ENCODE data around the gene WIPF2.
A peak's percentile ranks its signal among the peaks of the same experiment; 100 is the strongest.

Gene WIPF2

GRCh38 chr17:40312893-40313667 is 94.0 kb downstream of the WIPF2 start:
- H3K4me3 ChIP-seq (ENCODE audit: low read length) = no peak overlapping the region
- no peaks in the 10 kb centered on the region for H4K20me1 ChIP-seq (ENCODE audit: insufficient read depth, low read length)
- peaks cover 62% of the 10 kb centered on the region for H3K4me1 ChIP-seq (ENCODE audit: low read length)
- peaks cover under 1% of the 10 kb centered on the region; the same call in 1 of the 2 replicates for H3K79me2 ChIP-seq (ENCODE audit: low read length)
- no peaks in the 10 kb centered on the region for H3K27me3 ChIP-seq (ENCODE audit: low read depth, low read length)
- H3K9ac ChIP-seq (ENCODE audit: low read length) = no peak overlapping the region
- H3K4me2 ChIP-seq (ENCODE audit: low read length) = no peak overlapping the region
- no peak overlapping the region for H2AFZ ChIP-seq (ENCODE audit: low read depth, low read length)
- TF ChIP-seq CTCF (IDR thresholded peaks at IDR 0.05; ENCODE audit: low read depth, low read length) (no peak), EZH2phosphoT487 (IDR thresholded peaks at IDR 0.05; ENCODE audit: low read depth) (no peak)
- H3K9me3 ChIP-seq (ENCODE audit: insufficient read depth, low read length) = no peaks in the 10 kb centered on the region
- no peaks in the 10 kb centered on the region for H3K36me3 ChIP-seq (replicated peaks; ENCODE audit: low read depth, low read length)
- H3K27ac ChIP-seq (ENCODE audit: low read length) = no peak overlapping the region

DNA sequence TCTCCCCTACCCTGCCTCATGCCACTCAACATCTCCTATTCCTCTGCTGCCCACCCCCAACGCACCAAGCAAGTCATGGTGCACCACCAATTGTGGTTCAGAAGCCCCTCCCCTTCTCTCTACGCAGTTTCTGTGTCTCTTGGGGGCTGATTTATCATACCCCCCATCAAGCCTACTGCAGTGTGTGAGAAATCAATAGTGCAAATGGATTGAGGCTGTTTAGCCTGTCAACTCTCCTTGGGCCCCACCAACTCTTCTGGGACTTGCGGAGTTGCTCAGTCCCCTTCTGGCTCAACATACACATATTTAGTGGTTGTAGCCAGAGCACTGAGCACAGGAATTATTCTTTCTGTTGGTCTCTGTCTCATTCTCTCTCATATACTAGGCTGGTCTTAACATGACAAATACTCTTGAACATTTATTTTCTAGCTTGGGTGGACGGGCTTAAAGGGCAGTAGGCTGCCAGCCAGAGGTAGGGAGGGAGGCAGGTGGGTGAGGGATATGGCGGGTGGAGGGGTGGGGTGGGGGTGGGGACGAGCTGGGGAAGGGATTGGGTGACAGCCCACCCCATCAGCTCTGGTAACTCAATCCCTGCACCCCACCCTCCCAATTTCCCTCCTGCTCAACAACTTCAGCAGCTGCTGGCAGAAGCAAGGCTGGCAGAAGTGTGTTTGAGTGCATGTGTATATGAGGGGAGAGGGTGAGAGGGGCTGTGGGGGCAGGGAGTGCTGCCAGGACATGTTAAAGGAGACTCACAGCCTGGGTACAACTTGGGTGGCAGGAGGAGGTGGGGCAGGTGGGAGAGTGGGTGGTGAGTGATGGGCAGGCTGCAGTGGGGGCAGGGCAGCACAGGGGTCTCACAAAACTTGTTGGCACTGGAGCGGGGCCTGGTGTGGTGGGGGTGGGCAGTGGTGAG is 94.8 kb downstream of the WIPF2 start:
- Histone ChIP-seq H4K20me1 (ENCODE audit: insufficient read depth, low read length) (peaks cover 1% of the 10 kb centered on the region; the same call in 1 of the 2 replicates), H3K4me2 (ENCODE audit: low read length) (peak overlapping the region; percentile 29; the same call in 1 of the 2 replicates), H3K4me1 (ENCODE audit: low read length) (peaks cover 57% of the 10 kb centered on the region), H3K9me3 (ENCODE audit: insufficient read depth, low read length) (no peaks in the 10 kb centered on the region), H3K79me2 (ENCODE audit: low read length) (peaks cover 9% of the 10 kb centered on the region), H3K27me3 (ENCODE audit: low read depth, low read length) (no peaks in the 10 kb centered on the region), H3K27ac (ENCODE audit: low read length) (no peak overlapping the region), H2AFZ (ENCODE audit: low read depth, low read length) (no peak overlapping the region), H3K36me3 (replicated peaks; ENCODE audit: low read depth, low read length) (no peaks in the 10 kb centered on the region), H3K9ac (ENCODE audit: low read length) (no peak overlapping the region), H3K4me3 (ENCODE audit: low read length) (no peak overlapping the region)
- no peak for TF ChIP-seq EZH2phosphoT487 (IDR thresholded peaks at IDR 0.05; ENCODE audit: low read depth)
- TF ChIP-seq CTCF (IDR thresholded peaks at IDR 0.05; ENCODE audit: low read depth, low read length) = no peak

DNA sequence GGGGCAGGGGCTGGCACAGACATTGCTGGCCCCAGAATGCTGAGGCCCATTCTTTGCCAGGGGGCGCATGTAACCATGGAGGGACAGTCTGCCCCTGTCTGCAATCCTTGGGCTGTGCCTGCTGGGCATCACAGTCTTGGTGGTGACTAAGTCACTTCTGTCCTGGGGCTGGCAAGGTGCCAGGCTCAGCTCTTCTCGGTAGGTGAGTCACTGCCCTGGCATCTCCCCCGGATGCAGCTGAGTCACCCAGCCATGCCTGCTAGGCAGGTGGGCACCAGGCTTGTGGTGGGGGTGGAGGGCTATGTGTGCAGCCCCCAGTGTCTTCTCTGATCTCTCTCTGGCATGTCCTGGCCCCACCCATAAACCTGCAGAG is 95.5 kb downstream of the WIPF2 start:
- Histone ChIP-seq H3K4me1 (ENCODE audit: low read length) (peaks cover 52% of the 10 kb centered on the region), H3K9me3 (ENCODE audit: insufficient read depth, low read length) (no peaks in the 10 kb centered on the region), H3K4me2 (ENCODE audit: low read length) (peak overlapping the region; percentile 29; the same call in 1 of the 2 replicates), H3K36me3 (replicated peaks; ENCODE audit: low read depth, low read length) (no peaks in the 10 kb centered on the region), H3K9ac (ENCODE audit: low read length) (no peak overlapping the region), H3K4me3 (ENCODE audit: low read length) (no peak overlapping the region), H3K27me3 (ENCODE audit: low read depth, low read length) (no peaks in the 10 kb centered on the region), H4K20me1 (ENCODE audit: insufficient read depth, low read length) (peaks cover 7% of the 10 kb centered on the region; the same call in 1 of the 2 replicates), H2AFZ (ENCODE audit: low read depth, low read length) (no peak overlapping the region), H3K27ac (ENCODE audit: low read length) (no peak overlapping the region), H3K79me2 (ENCODE audit: low read length) (peaks cover 15% of the 10 kb centered on the region)
- no peak for TF ChIP-seq CTCF (IDR thresholded peaks at IDR 0.05; ENCODE audit: low read depth, low read length)
- TF ChIP-seq EZH2phosphoT487 (IDR thresholded peaks at IDR 0.05; ENCODE audit: low read depth) = no peak

DNA sequence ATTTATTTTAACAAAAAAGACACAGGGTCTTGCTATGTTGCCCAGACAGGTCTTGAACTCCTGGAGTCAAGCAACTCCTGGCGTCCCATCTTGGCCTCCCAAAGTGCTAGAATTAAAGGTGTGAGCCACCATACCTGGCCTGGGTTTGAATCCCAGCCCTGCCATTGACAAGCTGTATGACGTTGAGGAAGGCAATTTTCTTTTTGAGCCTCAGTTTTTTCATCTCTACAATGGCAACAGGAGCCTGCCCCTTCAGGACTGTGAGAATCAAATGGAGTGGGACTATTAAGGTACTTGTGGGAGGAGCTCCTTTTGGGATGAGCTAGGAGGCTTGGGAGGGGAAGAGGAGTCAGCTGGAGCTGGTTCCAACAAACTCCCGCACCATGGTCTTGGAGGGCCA is 96.1 kb downstream of the WIPF2 start:
- Histone ChIP-seq H3K79me2 (ENCODE audit: low read length) (peaks cover 21% of the 10 kb centered on the region), H3K4me2 (ENCODE audit: low read length) (no peak overlapping the region), H3K9me3 (ENCODE audit: insufficient read depth, low read length) (no peaks in the 10 kb centered on the region), H2AFZ (ENCODE audit: low read depth, low read length) (no peak overlapping the region), H3K36me3 (replicated peaks; ENCODE audit: low read depth, low read length) (no peaks in the 10 kb centered on the region), H3K4me3 (ENCODE audit: low read length) (no peak overlapping the region), H4K20me1 (ENCODE audit: insufficient read depth, low read length) (peaks cover 13% of the 10 kb centered on the region), H3K27me3 (ENCODE audit: low read depth, low read length) (no peaks in the 10 kb centered on the region), H3K9ac (ENCODE audit: low read length) (no peak overlapping the region), H3K4me1 (ENCODE audit: low read length) (peaks cover 53% of the 10 kb centered on the region), H3K27ac (ENCODE audit: low read length) (no peak overlapping the region)
- TF ChIP-seq EZH2phosphoT487 (IDR thresholded peaks at IDR 0.05; ENCODE audit: low read depth) (no peak), CTCF (IDR thresholded peaks at IDR 0.05; ENCODE audit: low read depth, low read length) (no peak)

Data from OCI-LY3 (cell line).